Ectodermal cell (in vitro differentiated cells): Measurements from ENCODE around the gene PHLPP2.

Experiments used
- H3K27ac ChIP-seq: 2 replicates; pipeline ENCODE4 v1.7.0; 2013; ENCODE audit warnings: mild to moderate bottlenecking, low read depth, low read length; ENCODE audit not compliant: insufficient read depth, poor library complexity, severe bottlenecking
- H3K27me3 ChIP-seq: 2 replicates; pipeline ENCODE4 v1.7.0; 2013; ENCODE audit warnings: mild to moderate bottlenecking, low read length; ENCODE audit not compliant: insufficient read depth, control insufficient read depth, poor library complexity, severe bottlenecking
- H3K36me3 ChIP-seq: one replicate; pipeline ENCODE4 v1.7.0; 2013; ENCODE audit warnings: low read length; ENCODE audit not compliant: control insufficient read depth, insufficient read depth
- H3K4me1 ChIP-seq: one replicate; pipeline ENCODE4 v1.7.0; 2013; ENCODE audit warnings: low read length; ENCODE audit not compliant: control insufficient read depth, insufficient read depth
- H3K4me3 ChIP-seq: 2 replicates; pipeline ENCODE4 v1.7.0; 2013; ENCODE audit warnings: low read depth, low read length, control low read depth; ENCODE audit not compliant: insufficient read depth
- H3K9me3 ChIP-seq: 2 replicates; pipeline ENCODE4 v1.7.0; 2013; ENCODE audit warnings: mild to moderate bottlenecking, low read length, moderate library complexity; ENCODE audit not compliant: control insufficient read depth
- WGBS, 2 experiments: methylation state at CpG; one replicate each; pipeline ENCODE4 v1.1.7; 2013; ENCODE audit warnings: missing lambda C conversion rate in 2 of 2; 5-methylcytosine and 5-hydroxymethylcytosine counted together

PHLPP2 gene

DNA sequence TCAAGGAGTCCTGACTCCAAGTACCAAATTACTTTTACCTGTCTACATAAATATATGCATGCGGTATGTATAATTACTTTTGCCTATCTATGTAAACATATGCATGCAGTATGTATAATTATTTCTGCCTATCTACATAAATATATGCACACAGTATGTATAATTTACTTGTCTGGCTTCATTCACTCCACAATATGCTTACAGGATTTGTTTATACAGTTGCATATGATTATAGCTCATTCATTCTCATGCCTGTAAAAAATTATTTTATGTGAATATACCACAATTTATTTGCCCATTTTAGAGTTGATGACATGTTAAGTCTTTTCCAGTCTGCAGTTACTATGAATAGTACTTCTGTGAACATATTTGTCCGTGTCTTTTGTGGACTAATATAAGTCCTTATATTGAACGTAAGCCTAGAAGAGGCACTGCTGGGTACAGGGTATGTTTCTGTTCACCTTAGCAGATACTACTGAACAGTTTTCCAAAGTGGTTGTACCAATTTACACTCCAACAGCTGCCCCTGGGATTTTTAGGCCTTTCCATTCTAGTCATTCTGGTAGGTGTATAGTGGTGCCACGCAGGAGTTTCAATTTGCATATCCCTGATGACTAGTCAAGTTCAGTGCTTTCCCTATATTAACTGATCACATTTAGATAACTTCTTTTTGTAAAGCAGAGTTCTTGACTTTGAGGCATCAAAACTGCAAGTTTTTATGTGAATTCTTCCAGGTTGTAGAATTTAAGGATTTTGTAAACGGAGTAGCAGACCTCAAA, 51.5 kb downstream of the PHLPP2 start:
- Histone ChIP-seq H3K9me3 (no peaks in the 10 kb centered on the region), H3K27ac (no peak overlapping the region), H3K4me1 (peaks cover 8% of the 10 kb centered on the region), H3K36me3 (peaks cover 11% of the 10 kb centered on the region), H3K27me3 (no peaks in the 10 kb centered on the region), H3K4me3 (no peak overlapping the region)
- 97 to 98% methylated on average over 3 to 4 of the region's 5 CpGs for WGBS, 2 experiments

DNA sequence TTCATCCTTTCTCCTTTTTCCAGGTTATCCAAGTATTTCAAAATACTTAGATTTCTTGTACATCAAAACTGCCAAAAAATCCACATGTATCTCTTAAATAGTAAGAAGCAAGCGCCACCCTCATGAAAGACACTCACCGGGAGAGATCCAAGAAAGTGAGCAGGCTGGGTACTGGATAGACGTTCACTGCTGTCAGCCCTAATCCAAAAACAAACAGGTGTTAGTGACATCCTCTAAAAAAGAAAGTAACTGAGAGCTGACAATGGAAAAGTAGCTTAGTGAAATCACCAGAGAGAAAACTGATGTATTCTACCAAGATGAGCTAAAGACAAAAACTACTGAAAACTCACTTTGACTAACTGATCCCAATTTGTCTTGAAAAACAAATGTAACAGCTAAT, 52.4 kb downstream of the PHLPP2 start:
- Histone ChIP-seq H3K4me1 (peaks cover 7% of the 10 kb centered on the region), H3K36me3 (peaks cover 16% of the 10 kb centered on the region), H3K27ac (no peak overlapping the region), H3K27me3 (no peaks in the 10 kb centered on the region), H3K9me3 (no peaks in the 10 kb centered on the region), H3K4me3 (no peak overlapping the region)
- 87 to 89% methylated on average over 3 of the region's 3 CpGs for WGBS, 2 experiments

DNA sequence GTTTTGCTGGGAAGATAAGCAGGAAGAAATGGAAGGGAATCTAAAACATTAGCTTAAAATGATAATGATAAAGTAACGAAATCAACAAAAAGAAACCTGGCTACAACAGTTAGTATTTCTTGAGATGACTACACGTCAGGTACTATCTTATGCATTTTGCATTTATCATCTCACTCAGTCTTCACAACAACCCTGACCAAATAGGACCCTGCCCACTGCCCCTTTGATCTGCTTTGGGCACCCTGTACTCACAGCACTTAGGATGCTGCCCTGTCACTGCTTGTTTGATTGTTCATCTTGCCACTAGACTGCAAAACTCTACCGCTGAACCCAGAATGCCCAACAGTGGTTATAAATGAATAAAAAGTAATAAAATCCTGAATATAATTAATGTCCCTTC, 53.3 kb downstream of the PHLPP2 start:
- Histone ChIP-seq H3K27ac (no peak overlapping the region), H3K36me3 (peaks cover 25% of the 10 kb centered on the region), H3K27me3 (no peaks in the 10 kb centered on the region), H3K9me3 (no peaks in the 10 kb centered on the region), H3K4me3 (no peak overlapping the region), H3K4me1 (no peaks in the 10 kb centered on the region)
- 92 to 95% methylated on average over 2 to 3 of the region's 3 CpGs for WGBS, 2 experiments

DNA sequence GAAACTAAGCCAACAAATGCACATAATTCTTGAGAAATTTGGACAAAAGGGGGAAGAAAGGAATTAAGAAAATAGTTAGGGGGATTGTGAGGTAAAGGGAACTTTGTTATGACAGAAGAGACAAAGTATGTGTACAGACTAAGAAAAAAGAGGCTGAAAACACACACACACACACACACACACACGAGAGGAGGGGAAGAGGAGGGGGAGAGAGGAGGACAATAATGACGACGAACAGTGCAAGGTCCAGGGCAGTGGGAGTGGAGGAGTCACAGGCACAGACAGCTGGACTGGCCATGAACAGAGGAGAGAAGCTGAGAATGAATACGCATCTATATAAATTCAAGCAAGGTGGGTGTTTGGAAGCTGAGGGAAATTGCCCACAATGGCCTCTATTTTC, 54.0 kb downstream of the PHLPP2 start:
- H3K9me3 ChIP-seq = no peaks in the 10 kb centered on the region
- H3K4me1 ChIP-seq = no peaks in the 10 kb centered on the region
- peaks cover 26% of the 10 kb centered on the region for H3K36me3 ChIP-seq
- 91 to 93% methylated on average over 3 to 4 of the region's 4 CpGs for WGBS, 2 experiments
- no peak overlapping the region for H3K4me3 ChIP-seq
- no peak overlapping the region for H3K27ac ChIP-seq
- no peaks in the 10 kb centered on the region for H3K27me3 ChIP-seq

DNA sequence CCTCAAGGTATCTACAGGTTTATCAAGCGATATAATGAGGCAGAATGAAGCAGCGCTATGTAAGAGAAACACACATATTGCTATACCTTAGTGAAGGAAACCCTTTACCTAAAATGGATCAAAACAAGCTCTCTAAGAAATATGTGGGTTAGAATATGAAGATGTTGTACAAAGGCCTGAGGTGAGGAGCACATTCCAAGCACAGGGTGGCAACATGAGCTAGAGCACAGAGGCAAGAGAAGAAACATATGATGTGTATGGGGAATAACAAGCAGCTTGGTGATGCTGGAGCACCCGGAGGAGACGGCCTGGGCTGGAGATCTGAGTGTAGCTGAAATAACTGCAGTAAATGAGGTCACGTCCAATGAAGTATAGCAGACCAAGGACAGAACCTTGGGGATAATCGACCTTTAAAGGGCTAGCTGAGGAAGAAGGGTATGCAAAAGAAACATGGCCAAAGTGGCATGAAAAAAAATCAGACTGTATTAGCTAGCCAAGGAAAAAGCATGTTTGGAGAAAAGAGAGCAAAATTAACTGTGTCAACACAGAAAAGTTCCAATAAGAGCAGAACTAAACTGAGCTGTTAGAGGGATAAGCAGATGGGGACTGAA, 54.5 kb downstream of the PHLPP2 start:
- Histone ChIP-seq H3K9me3 (no peaks in the 10 kb centered on the region), H3K4me3 (no peak overlapping the region), H3K27me3 (no peaks in the 10 kb centered on the region), H3K27ac (no peak overlapping the region), H3K36me3 (peaks cover 29% of the 10 kb centered on the region), H3K4me1 (no peaks in the 10 kb centered on the region)
- WGBS, 2 experiments = 96 to 97% methylated on average over 5 to 6 of the region's 6 CpGs

DNA sequence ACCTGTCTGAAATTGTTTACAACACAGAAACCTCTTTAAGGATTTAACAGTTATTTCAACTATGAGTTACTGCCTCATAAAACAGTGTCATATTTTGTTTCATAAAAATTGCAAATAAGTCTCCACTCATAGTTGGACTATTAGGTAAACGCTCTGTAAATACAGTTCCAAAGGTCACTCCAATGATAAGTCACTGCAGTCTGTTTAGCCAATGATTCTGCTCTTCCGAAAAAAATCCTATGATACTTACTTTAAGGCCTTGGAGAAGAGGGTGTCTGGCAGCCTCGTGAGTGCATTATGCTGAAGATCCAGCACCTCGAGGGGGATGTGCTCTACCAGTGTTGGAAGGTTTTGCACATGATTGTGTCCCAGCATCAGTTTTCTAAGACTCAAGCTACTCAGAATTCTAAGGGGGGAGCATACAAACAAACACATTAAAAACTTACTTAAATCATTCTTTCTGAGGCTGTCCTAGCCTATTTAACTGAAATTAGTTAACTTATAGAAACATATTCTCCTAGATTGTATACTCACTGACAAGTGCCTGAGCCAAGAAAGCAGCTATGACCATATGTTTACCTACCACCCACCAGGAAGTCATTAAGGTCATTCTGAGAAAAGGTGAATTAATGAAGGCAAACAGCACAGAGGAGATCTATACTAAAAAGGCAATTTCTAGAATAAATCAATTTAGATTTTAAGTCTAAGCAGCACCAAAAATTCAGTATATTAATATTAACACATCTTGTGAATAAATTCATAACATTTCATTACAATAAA, 57.4 kb downstream of the PHLPP2 start:
- Histone ChIP-seq H3K4me3 (no peak overlapping the region), H3K4me1 (no peaks in the 10 kb centered on the region), H3K36me3 (peaks cover 19% of the 10 kb centered on the region), H3K27me3 (no peaks in the 10 kb centered on the region), H3K9me3 (no peaks in the 10 kb centered on the region), H3K27ac (no peak overlapping the region)
- WGBS, 2 experiments = 92 to 95% methylated on average over 4 of the region's 4 CpGs

DNA sequence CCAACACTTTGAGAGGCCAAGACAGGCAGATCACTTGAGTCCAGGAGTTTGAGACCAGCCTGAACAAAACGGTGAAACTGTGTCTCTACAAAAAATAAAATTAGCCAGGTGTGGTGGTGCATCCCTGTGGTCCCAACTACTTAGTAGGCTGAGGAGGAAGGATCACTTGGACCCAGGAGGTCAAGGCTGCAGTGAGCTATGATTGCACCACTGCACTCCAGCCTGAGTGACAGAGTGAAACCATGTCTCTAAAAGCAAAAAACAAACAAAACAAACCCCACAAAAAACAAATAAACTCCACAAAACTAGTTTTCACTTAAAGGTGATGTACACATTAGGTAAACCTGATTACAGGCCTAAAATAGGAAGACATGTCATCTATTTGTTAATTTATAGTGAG, 58.2 kb downstream of the PHLPP2 start:
- Histone ChIP-seq H3K27me3 (no peaks in the 10 kb centered on the region), H3K4me3 (no peak overlapping the region), H3K36me3 (peaks cover 19% of the 10 kb centered on the region), H3K4me1 (no peaks in the 10 kb centered on the region), H3K27ac (no peak overlapping the region), H3K9me3 (no peaks in the 10 kb centered on the region)
- WGBS, 2 experiments = 93 to 95% methylated on average over 1 of the region's 1 CpG

DNA sequence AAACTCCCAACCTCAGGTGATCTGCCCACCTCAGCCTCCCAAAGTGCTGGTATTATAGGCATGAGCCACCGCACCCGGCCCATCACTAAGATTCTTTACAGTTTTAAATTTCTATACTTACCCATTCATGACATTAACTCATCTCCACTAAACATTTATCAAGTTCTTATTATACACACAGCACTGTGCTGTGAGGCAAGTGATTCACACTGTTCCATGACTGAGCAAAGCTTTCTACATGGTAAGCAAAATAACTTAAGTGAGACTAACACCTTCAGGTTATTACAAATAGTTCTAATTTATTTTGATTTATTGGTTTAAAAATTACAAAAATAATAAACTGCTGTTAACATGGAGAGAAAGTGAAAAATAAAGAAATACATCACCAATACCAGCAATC, 65.0 kb downstream of the PHLPP2 start:
- no peak overlapping the region for H3K4me3 ChIP-seq
- H3K4me1 ChIP-seq = no peaks in the 10 kb centered on the region
- 93 to 99% methylated on average over 2 of the region's 2 CpGs for WGBS, 2 experiments
- no peaks in the 10 kb centered on the region for H3K9me3 ChIP-seq
- no peak overlapping the region for H3K27ac ChIP-seq
- H3K36me3 ChIP-seq = peaks cover 13% of the 10 kb centered on the region
- no peaks in the 10 kb centered on the region for H3K27me3 ChIP-seq

DNA sequence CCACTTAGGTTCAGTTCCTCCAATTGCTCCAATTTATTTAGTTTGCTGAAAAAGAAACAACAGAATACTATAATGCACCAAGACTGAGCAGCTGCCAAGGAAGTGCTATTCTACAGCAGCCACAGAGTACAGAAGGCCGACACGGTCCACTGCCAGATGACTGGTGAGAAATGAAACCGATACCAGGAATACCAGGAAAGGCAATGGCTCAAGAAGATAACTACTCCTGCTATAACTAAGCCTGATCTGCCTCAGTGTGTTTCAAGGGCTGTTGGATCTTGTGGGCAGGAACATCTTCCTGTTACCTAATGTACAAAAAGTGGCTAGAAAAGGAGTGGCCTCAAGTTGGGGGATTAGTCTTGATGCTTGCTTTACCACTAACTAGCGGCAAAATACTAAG, 65.7 kb downstream of the PHLPP2 start:
- H3K36me3 ChIP-seq = peaks cover 16% of the 10 kb centered on the region
- WGBS, 2 experiments = 92 to 96% methylated on average over 4 of the region's 4 CpGs
- H3K27ac ChIP-seq = no peak overlapping the region

DNA sequence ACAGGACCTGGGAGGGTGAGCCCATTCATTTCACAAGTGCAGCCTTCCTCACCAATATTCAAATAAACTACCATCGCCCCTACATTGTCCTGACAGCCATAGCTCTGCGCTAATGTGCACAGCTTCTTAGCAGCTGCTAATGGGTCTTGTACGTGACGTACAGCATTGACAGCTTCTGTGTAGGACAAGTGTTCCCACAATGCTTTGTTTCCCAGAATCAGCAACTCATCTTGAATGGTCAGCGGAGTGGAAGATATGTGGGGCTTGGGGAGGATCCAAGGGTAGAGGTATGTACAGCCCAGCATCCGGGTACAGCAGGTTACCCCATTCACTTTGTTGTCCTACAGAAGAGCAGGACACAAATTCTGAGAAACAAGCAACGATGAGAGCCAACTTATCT, 74.8 kb downstream of the PHLPP2 start:
- 94 to 98% methylated on average over 7 of the region's 7 CpGs for WGBS, 2 experiments
- no peaks in the 10 kb centered on the region for H3K9me3 ChIP-seq
- peaks cover 15% of the 10 kb centered on the region for H3K36me3 ChIP-seq
- no peak overlapping the region for H3K27ac ChIP-seq
- H3K27me3 ChIP-seq = no peaks in the 10 kb centered on the region
- no peaks in the 10 kb centered on the region for H3K4me1 ChIP-seq
- H3K4me3 ChIP-seq = no peak overlapping the region

More for the DNA sequence above, 65.7 kb downstream of the PHLPP2 start:
- H3K4me3 ChIP-seq = no peak overlapping the region
- no peaks in the 10 kb centered on the region for H3K4me1 ChIP-seq
- no peaks in the 10 kb centered on the region for H3K9me3 ChIP-seq
- no peaks in the 10 kb centered on the region for H3K27me3 ChIP-seq
